NK-92 (cell line): ENCODE data around the gene TMEM183A.
"Not testable (repeated sequence)": the region's sequence is repeated elsewhere in the genome, so short reads cannot be mapped to it uniquely, and the experiment has no call there.

Source experiments
- DNase-seq: peaks from one replicate; lab custom pipeline; 2025; ENCODE audit not compliant: unreplicated experiment; lab: John Stamatoyannopoulos, UW

Gene TMEM183A

DNA sequence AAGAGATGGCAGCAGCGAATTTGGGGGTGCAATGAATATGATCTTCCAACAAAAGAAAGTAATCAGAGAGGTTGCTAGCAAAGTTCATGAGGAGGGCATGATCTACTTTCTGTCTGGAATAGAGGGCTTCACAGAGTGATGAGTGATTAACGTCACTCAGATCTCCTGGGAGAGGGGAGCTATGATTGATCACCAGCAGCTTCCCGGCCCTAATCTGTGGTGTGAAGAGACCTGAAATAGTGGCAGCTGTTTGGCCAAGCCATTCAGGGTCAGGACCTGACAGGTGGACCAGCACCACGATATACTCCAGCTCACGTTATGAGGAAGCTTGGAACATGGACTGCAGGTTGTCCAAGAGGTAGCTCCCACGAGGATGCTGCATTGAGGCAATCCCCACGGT is 19.9 kb upstream of the TMEM183A start:
- DNase-seq, result no peak

- no peak for DNase-seq
Observed at GRCh38 chr1:202987922-202988583, 19.1 kb upstream of the TMEM183A start.

- no peak for DNase-seq
Observed at GRCh38 chr1:202989879-202990278, 17.3 kb upstream of the TMEM183A start.

DNA sequence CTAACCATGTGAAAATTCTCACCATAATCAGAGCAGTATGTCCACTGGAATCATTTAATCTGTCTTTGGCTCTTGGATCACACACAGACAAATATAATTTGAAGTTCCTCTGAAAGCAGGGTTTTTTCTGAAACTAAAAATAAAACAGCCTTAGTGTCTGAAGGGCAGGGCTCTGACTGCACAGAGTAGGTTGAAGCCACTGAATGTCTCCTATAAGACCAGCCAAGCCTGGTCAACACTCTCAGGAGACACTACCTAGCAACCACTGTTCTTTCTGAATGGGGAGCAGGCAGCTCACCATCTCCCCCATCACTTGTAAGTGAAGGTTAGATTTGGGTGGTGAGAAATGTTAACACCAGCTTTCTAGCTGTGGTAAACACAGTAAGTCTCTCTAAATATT is 16.1 kb upstream of the TMEM183A start:
- DNase-seq, result no peak

- DNase-seq, result no peak
Observed at GRCh38 chr1:202994756-202995155, 12.4 kb upstream of the TMEM183A start.

DNA sequence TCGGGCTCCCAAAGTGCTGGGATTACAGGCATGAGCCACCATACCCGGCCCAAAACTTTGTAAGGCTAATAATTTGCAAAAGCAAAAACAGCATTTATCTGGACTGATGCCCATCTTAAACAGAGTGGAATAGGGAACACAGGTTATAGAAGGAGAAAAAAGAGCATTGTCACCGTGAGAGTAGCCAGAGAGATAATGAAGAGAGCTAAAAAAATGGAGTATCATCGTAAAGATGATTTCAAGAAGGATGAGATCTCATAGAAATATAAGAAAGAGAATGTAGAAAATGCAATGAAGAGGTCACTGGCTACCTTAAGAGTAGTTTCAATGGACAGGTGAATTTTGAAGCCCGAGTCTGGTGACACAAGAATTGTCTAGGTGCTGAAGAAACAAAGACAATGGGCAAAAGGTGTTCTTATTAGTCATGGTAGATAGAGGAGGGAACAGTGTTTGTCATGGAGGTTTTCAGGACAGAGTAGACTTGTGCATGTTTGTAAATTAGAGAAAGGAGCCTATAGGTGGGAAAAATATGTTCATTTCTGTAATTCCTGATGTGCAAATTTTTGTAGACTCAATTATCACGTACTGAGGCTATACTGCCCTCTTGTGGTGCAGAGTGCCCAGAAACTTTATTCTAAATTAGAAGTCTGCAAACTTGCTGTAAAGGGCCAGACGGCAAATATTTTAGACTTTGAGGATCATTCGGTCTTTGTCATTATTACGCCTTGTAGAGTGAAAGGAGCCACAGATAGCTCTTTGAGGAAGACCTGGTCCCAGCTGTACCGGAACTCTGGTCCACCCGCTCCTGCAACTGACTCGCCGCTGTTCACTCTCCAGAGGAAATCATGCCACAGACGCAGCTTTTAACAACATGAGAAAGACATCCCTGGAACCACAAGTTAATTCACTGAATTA is 8.1 kb upstream of the TMEM183A start:
- no peak for DNase-seq

DNA sequence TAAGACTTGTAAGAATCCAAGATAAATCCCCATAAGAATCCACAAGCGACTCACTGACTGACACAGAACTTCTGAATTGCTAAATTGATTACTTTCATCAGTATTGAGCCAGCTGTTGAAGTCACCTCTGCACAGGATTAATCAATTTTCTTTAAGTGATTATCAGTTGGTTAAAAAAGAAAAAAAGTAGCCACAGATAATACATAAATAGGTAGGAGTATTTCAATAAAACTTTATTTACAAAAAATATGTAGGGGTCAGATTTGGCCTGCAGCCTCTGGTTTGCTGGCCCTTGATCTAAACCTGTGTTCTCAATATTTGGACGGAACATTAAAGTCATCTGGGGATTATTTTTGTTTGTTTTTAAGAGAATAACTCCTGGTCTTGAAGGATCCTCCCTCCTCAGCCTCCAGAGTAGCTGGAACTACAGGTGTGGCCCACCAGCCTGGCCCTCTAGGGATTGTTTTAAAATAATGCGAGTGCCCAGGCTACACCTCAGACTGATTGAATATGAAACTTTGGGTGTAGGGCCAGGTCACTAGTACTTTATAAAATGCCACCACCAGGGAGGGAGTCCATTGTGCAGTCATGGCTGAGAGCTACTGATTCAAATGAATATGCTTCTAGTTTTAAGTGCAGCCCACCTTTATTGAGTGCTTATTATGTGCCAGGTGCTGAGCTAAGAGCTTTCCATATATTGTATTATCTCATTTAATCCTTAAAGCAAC is 6.8 kb upstream of the TMEM183A start:
- no peak for DNase-seq

GRCh38 chr1:203001986-203002385 is 5.2 kb upstream of the TMEM183A start:
- no peak for DNase-seq

- no peak for DNase-seq
Observed at GRCh38 chr1:203002951-203003350, 4.2 kb upstream of the TMEM183A start.

DNA sequence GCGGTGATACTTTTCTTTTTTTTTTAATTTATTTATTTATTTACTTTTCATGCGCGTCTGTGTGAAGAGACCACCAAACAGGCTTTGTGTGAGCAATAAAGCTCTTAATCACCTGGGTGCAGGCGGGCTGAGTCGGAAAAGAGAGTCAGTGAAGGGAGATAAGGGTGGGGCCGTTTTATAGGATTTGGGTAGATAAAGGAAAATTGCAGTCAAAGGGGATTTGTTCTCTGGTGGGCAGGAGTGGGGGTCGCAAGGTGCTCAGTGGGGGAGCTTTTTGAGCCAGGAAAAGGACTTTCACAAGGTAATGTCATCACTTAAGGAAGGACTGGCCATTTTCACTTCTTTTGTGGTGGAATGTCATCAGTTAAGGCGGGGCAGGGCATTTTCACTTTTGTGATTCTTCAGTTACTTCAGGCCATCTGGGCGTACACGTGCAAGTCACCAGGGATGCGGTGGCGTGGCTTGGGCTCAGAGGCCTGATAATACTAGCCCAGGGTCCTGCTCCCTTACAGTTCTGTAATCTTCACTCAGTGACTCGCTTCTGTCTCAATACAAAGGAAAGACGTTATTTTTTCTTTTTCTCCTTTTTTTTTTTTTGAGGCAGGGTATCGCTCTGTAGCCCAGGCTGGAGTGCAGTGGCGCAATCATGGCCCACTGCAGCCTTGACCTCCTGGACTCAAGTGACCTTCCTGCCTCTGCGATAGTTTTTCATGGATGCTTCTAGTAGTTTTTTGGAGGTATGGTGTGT is 1.6 kb upstream of the TMEM183A start:
- not testable (repeated sequence) for DNase-seq

- no peak for DNase-seq
Observed at GRCh38 chr1:203009185-203009584, 2.0 kb downstream of the TMEM183A start.

DNA sequence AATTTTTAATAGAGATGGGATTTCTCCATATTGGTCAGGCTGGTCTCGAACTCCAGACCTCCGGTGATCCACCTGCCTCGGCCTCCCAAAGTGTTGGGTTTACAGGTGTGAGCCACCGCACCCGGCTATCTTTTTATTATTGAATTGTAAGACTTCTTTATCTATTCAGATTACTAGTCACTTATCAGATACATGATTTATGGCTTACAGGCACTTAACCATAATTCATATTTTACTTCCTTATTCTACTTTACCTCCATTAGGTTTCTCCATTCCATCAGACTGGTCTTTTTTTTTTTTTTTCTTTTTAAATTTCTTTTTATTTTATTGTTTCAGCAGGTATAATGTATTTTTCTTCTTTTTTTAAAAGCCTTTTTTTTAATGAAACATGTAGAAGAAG is 4.4 kb downstream of the TMEM183A start:
- DNase-seq, result no peak

GRCh38 chr1:203017061-203017460 is 9.9 kb downstream of the TMEM183A start:
- no peak for DNase-seq

- no peak for DNase-seq
Observed at GRCh38 chr1:203017692-203018091, 10.5 kb downstream of the TMEM183A start.

GRCh38 chr1:203022855-203023254 is 15.7 kb downstream of the TMEM183A start:
- DNase-seq, result not testable (repeated sequence)

GRCh38 chr1:203025686-203026030 is 18.5 kb downstream of the TMEM183A start:
- DNase-seq, result no peak

DNA sequence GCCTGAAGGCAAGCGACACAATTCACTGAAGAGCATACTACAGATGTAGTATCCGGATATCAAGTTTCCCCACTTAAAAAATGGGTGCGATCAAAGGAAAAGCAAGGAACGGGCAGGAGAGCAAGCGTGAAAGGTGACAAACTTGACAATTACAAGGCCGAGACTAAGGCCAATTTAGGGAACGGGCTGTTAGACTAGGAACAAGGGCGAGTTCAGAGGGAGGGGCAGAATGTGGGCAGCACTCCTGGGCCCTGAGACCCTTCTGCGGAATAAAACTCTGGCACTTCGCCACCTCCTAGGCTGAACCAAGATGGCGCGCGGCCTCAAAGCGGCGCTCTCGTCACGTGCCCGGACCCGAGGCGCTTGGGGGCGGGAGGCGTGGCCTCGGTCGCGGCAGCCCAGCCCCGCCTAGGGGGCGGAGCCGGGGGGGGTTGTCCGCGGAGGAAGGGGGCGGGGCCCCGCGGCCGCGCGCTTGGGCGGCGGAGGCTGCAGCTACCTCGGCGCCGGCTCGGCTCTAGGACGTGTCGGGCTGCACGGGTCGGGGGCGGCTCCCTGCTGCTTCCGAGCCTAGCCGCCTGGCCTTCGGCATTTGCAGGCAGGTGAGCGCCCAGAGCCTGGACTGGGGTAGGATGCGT is 19.0 kb downstream of the TMEM183A start, which contains the start of gene PPFIA4:
Gene PPFIA4, plus strand, starts transcription at position 461 of the 635 bp plus-strand sequence. CDS start 12,518 bp downstream, outside the sequence.
- no peak for DNase-seq

DNA sequence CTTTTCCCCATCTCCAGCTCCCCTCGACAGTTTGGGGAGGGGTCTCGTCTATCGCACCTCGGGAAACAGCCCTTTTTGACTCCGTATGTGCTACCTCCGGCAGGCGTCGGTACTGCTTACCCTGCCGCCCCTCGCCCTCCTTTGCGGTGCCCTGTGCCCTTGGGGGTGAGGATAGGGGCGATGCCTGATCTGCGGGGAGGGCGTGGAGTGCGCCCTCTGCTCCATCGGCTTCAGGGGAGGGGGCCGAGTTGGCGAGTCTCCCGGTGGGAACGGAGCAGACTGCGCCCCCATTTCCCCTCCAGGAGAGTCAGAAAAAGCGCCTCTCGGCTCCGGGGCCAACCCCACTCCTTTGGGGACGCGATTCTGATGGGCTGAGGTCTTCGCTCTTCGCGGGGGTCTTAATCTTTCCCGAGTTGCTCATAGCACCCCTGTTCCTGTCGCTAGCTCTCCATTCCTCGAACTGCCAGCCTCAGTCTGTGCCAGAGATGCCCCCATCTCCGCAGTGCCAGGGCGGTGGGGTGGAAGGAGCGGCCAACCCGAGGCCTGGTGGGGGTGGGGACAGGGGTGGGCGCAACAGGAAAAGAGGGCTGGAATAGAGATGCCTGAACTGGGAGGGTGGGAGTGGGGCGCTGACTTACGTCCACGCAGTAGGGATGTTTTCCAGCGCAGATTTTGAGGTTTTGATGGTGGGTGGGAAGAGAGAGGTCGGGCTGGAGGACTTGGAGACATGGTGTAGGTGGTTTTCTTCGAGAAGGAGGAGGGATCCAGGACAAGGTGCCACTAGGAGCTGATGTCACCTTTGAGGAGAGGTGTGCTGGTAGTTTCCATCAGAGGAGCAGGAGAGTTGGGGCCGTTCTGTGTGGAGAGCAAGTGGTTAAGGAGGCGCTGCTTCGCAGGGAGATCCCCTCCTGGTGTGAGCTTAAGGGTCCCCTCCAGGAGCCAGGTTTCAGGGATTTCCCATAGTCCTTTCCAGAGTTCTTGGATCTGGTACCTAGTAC is 19.8 kb downstream of the TMEM183A start:
- no peak for DNase-seq

GRCh38 chr1:203028067-203028783 is 21.1 kb downstream of the TMEM183A start:
- DNase-seq, result no peak
